Astrocyte of the cerebellum (primary cell): ENCODE data around the gene HABP4.

Experiments used
- DNase-seq: peaks from one replicate; pipeline ENCODE4 v3.0.0-alpha.2; 2011; ENCODE audit warnings: low read depth
- H3K4me3 ChIP-seq: 2 replicates; pipeline ENCODE4 v1.5.1; 2011; ENCODE audit warnings: mild to moderate bottlenecking, low read depth, low read length, moderate library complexity
- in situ Hi-C: cut with HindIII; loops from 2 replicates; pipeline ENCODE4 v1.10.0; 2017; ENCODE audit warnings: low sequenced_read_pairs
- TF ChIP-seq, protein P1 (sequence below): IDR thresholded peaks from 2 replicates; pipeline ENCODE4 v1.5.1; 2012; ENCODE audit warnings: low read length, low read depth, moderate library complexity, mild to moderate bottlenecking; ENCODE audit errors: missing control alignments

The HABP4 gene

DNA sequence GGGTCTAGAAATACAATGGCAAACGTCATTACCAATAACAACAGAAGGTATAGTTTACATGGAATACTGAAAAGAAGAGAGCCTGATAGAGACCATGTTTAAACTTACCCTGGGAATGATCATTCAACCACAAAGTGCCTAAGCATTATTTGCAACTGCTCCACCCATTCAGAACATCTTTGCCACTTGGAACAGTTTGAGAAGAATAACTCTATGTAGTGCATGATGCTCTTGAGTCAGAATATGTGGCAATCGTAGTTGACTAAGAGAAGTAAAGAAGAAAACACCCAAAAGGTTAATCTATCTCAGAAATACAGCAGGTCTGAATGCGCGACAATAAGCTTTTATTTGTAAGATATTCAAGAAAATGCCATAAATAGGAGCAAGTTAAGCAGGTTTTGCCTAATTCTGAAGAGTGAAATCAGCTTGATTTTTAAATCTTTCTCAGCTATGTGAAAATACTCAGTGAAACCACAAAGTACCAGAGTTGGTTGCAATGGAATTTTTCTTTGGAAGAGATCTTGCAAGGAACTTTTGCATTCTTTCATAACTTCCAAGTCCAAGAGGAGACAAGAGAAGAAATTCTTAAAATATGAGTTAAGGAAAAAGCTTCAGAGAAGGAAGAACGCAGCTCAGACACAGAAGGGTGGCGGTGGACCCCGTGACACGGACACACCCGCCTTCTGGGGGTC is 64.3 kb downstream of the HABP4 start:
- TF ChIP-seq, protein P1, sequence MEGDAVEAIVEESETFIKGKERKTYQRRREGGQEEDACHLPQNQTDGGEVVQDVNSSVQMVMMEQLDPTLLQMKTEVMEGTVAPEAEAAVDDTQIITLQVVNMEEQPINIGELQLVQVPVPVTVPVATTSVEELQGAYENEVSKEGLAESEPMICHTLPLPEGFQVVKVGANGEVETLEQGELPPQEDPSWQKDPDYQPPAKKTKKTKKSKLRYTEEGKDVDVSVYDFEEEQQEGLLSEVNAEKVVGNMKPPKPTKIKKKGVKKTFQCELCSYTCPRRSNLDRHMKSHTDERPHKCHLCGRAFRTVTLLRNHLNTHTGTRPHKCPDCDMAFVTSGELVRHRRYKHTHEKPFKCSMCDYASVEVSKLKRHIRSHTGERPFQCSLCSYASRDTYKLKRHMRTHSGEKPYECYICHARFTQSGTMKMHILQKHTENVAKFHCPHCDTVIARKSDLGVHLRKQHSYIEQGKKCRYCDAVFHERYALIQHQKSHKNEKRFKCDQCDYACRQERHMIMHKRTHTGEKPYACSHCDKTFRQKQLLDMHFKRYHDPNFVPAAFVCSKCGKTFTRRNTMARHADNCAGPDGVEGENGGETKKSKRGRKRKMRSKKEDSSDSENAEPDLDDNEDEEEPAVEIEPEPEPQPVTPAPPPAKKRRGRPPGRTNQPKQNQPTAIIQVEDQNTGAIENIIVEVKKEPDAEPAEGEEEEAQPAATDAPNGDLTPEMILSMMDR, result no peak
- peak; percentile 39 for DNase-seq
- in situ Hi-C loops, result loop anchor here (5.0 kb wide), 1 partner anchor 38 kb away; no protein-coding TSS in a partner anchor
- H3K4me3 ChIP-seq, result no peak overlapping the region

DNA sequence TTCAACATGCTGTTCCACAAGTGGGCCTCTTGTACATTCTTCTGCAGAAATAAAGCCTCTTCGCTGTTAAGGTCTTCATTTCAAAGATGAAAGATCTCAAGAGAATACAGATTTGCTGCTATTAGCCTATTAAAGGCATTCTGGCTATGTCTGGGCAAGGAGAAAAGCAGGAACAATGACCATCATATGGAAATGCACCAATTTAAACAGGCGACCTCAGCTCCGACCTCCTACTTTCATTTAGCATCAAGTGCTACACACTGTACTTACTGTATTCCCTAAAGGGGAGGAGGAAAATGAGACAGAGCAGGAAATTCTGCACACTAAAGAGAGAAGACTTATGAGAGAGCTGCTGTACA is 64.8 kb downstream of the HABP4 start:
- TF ChIP-seq, protein P1, result no peak
- H3K4me3 ChIP-seq, result no peak overlapping the region
- DNase-seq, result no peak
- in situ Hi-C loops, result loop anchor here (5.0 kb wide), 1 partner anchor 38 kb away; no protein-coding TSS in a partner anchor

DNA sequence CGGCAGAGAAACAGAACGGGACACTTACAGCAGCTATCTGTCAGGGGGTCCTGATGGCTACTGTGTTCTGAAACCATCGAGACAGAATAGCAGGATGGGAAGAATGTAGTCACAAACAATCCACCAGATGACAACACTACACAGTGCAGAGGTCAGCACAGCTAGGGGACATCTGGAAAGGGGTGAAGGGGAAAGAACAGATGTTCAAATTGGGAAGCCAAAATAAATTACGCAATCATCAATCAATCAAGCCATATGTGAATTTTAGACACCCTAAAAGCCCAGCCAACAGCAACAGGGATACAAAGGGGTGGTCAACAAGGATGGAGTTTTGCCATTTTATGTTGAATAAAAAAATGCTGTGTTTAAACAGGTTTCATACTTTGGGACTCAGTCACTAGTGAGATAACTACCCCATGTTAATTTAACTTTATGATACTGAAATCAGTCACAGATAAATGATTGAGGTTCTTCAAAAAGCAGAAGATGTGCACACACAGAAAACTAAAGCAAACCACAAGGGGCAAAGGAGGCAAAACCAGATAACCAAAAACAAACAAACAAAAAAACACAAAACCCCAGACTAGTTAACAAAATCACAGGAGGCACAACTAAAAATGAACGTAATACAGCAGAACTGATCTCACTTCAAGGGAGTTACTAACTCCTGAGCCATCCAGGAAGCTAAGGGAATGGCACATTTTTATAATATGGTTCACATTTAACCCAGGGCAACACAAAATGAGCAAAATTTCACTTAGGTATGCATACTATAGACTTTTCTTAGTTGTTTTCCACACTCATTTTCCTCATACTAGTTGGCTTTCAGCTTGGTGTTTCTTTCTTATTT is 65.9 kb downstream of the HABP4 start:
- in situ Hi-C loops, result no loop called here
- no peak overlapping the region for H3K4me3 ChIP-seq
- TF ChIP-seq, protein P1, result no peak
- DNase-seq, result no peak

DNA sequence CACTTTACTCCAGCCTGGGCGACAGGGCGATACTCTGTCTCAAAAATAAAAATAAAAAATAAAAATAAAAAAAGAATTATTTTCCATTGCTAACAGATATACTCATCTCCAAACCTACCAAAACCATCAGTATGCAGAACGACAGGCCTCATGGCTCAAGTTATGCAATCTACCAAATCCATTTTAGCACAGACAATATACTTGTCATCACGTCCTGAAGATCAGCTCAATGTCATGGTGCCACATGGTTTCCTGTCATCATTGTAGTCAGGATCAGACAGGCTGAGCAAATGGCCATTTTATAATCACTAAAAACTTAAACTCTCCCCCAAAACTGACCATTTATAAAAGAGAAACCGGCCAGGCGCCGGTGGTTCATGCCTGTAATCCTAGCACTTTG is 69.1 kb downstream of the HABP4 start:
- in situ Hi-C loops, result no loop called here
- H3K4me3 ChIP-seq, result no peak overlapping the region
- DNase-seq, result no peak
- TF ChIP-seq, protein P1, result no peak

DNA sequence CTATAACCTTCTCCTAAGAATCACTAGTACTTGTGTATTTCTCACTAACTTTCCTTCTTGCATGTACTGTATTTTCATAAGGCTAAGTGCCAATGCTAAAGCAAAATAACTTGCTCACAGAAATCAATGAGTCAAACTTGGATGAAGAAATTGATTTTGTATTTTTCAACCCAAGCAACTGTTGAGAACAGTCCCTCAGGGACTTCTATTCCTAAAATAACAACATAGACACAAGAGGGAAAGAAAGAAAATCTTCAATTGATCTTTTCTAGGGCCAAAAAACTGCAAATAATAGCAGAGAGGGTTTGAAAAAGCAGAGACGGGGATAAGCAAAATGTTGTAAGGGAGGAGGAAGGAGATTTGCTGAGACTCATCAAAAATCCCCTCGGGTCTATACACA is 69.8 kb downstream of the HABP4 start:
- no peak for DNase-seq
- in situ Hi-C loops, result no loop called here
- TF ChIP-seq, protein P1, result no peak
- H3K4me3 ChIP-seq, result no peak overlapping the region

DNA sequence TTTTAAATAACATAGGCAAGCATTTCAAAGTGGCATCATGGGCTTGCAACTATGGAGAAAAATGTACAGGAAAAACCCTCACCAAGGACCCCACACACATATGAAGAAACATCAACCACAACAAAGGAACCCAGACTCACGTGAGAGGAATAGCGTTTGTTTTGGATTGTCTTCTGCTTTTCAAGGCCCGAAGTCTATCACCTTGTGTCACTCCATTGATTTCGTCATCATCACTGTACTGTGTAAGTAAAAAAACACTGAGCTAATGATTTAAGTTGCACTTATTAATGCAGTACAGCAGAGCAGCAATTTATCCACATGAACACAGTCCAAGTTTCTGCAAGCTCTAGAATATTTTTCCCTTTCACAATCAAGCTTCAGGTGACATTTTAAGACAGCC is 72.4 kb downstream of the HABP4 start:
- in situ Hi-C loops, result no loop called here
- no peak for DNase-seq
- H3K4me3 ChIP-seq, result no peak overlapping the region
- TF ChIP-seq, protein P1, result no peak
